HEK293T (cell line): ENCODE results near the gene MEF2D.
A peak's percentile ranks its signal among the peaks of the same experiment; 100 is the strongest.

Source experiments
- CTCF ChIA-PET: fragments of 350-600 bp; formaldehyde crosslinking; extraction: SDS; loops from one replicate; lab custom pipeline; 2021; ENCODE audit warnings: antibody characterized with exemption, inconsistent platforms; lab: Yijun Ruan, JAX
- POLR2A ChIA-PET: fragments of 350-600 bp; formaldehyde crosslinking; extraction: SDS; loops from one replicate; lab custom pipeline; 2020; ENCODE audit warnings: antibody characterized with exemption, inconsistent platforms; lab: Yijun Ruan, JAX
- DNase-seq: peaks from one replicate; pipeline ENCODE4 v3.0.0; 2012; ENCODE audit warnings: mixed read lengths; ENCODE audit errors: extremely low spot score
- ARNT ChIP-seq: fragments of 450-650 bp; IDR thresholded peaks from 2 replicates; pipeline ENCODE4 v1.6.1; 2017; ENCODE audit warnings: mild to moderate bottlenecking
- BHLHE40 ChIP-seq: fragments of 450-650 bp; IDR thresholded peaks from 2 replicates; pipeline ENCODE4 v1.6.1; 2016; ENCODE audit warnings: mild to moderate bottlenecking, moderate library complexity, borderline replicate concordance
- CTBP1 ChIP-seq: fragments of 450-650 bp; IDR thresholded peaks from 2 replicates; pipeline ENCODE4 v1.6.1; 2016; ENCODE audit warnings: borderline replicate concordance
- ELF4 ChIP-seq: fragments of 450-650 bp; IDR thresholded peaks from 2 replicates; pipeline ENCODE4 v1.6.1; 2017; ENCODE audit warnings: antibody characterized with exemption
- FOXA1 ChIP-seq: fragments of 450-650 bp; IDR thresholded peaks from 2 replicates; pipeline ENCODE4 v1.6.1; 2016; ENCODE audit warnings: mild to moderate bottlenecking
- FOXK2 ChIP-seq: fragments of 450-650 bp; IDR thresholded peaks from 2 replicates; pipeline ENCODE4 v1.6.1; 2016; ENCODE audit warnings: mild to moderate bottlenecking
- FOXM1 ChIP-seq: fragments of 450-650 bp; IDR thresholded peaks from 2 replicates; pipeline ENCODE4 v1.6.1; 2017; ENCODE audit warnings: mild to moderate bottlenecking, borderline replicate concordance
- HDGF ChIP-seq: fragments of 450-650 bp; IDR thresholded peaks from 2 replicates; pipeline ENCODE4 v1.6.1; 2017; ENCODE audit warnings: antibody characterized with exemption, borderline replicate concordance
- L3MBTL2 ChIP-seq: fragments of 450-650 bp; conservative IDR thresholded peaks from 2 replicates; pipeline ENCODE4 v1.6.1; 2016; ENCODE audit warnings: mild to moderate bottlenecking
- LEF1 ChIP-seq: fragments of 450-650 bp; IDR thresholded peaks from 2 replicates; pipeline ENCODE4 v1.6.1; 2017; ENCODE audit warnings: mild to moderate bottlenecking, borderline replicate concordance
- NFRKB ChIP-seq: fragments of 450-650 bp; IDR thresholded peaks from 2 replicates; pipeline ENCODE4 v1.6.1; 2016; ENCODE audit warnings: mild to moderate bottlenecking, moderate library complexity
- PKNOX1 ChIP-seq: fragments of 450-650 bp; IDR thresholded peaks from 2 replicates; pipeline ENCODE4 v1.6.1; 2016
- SP1 ChIP-seq: fragments of 450-650 bp; IDR thresholded peaks from 2 replicates; pipeline ENCODE4 v1.6.1; 2017
- SUZ12 ChIP-seq: fragments of 450-650 bp; IDR thresholded peaks from 2 replicates; pipeline ENCODE4 v1.6.1; 2016; ENCODE audit warnings: mild to moderate bottlenecking
- TARDBP ChIP-seq: fragments of 450-650 bp; IDR thresholded peaks from 2 replicates; pipeline ENCODE4 v1.6.1; 2016
- ZNF384 ChIP-seq: fragments of 450-650 bp; IDR thresholded peaks from 2 replicates; pipeline ENCODE4 v1.6.1; 2016

Gene MEF2D

GRCh38 chr1:156500543-156500792 is at the start of gene MEF2D:
Gene MEF2D, minus strand, starts transcription at chr1:156500775. Its CDS starts 17,483 bp downstream, at chr1:156483292.
- no peak for DNase-seq
- TF ChIP-seq ELF4 (no peak), FOXA1 (no peak), FOXM1 (peak; percentile 53; the same call in 1 of the 2 replicates), TARDBP (no peak), LEF1 (0 out of 2 replicates have a peak, but pooled peaks have one; percentile 5), FOXK2 (no peak)
- ChIA-PET POLR2A (interaction anchor here (0.6 to 6.8 kb wide), 21 partner anchors 10 to 288 kb away, joined by 3 to 64 read pairs (median 5); partner anchors contain the start of genes NAXE, PMF1 and PRCC), CTCF (interaction anchor here (0.6 to 2.4 kb wide), 4 partner anchors 16 to 115 kb away, joined by 3 to 17 read pairs (median 5); no protein-coding TSS in a partner anchor)

GRCh38 chr1:156550346-156550745 is 49.8 kb upstream of the MEF2D start:
- DNase-seq, result no peak
- ChIA-PET POLR2A (interaction anchor here (1.1 kb wide), 1 partner anchor 12 kb away, joined by 3 read pairs; no protein-coding TSS in a partner anchor), CTCF (no interaction called here)
- no peak for TF ChIP-seq ZNF384
- no peak for TF ChIP-seq ELF4
- TF ChIP-seq ARNT, result no peak
- TF ChIP-seq SUZ12, result no peak
- TF ChIP-seq FOXM1, result no peak
- no peak for TF ChIP-seq SP1
- no peak for TF ChIP-seq FOXK2
- TF ChIP-seq HDGF, result no peak
- TF ChIP-seq BHLHE40, result no peak
- TF ChIP-seq L3MBTL2, result no peak
- no peak for TF ChIP-seq TARDBP
- TF ChIP-seq CTBP1, result no peak

GRCh38 chr1:156549831-156550230 is 49.3 kb upstream of the MEF2D start:
- no peak for DNase-seq
- TF ChIP-seq SP1 (no peak), ZNF384 (no peak)
- ChIA-PET POLR2A (no interaction called here), CTCF (no interaction called here)

- DNase-seq, result no peak
- ChIA-PET POLR2A (interaction anchor here (1.7 kb wide), 1 partner anchor 42 kb away, joined by 4 read pairs; the partner anchor contains the start of gene NAXE), CTCF (no interaction called here)
- TF ChIP-seq HDGF, result no peak
- TF ChIP-seq FOXA1, result no peak
- no peak for TF ChIP-seq NFRKB
- no peak for TF ChIP-seq BHLHE40
- TF ChIP-seq LEF1, result no peak
- TF ChIP-seq ZNF384, result no peak
- no peak for TF ChIP-seq ELF4
- no peak for TF ChIP-seq PKNOX1
- no peak for TF ChIP-seq TARDBP
- TF ChIP-seq ARNT, result no peak
- TF ChIP-seq FOXM1, result no peak
- no peak for TF ChIP-seq FOXK2
- TF ChIP-seq CTBP1, result no peak
- no peak for TF ChIP-seq L3MBTL2
- no peak for TF ChIP-seq SUZ12
Measured at GRCh38 chr1:156549390-156549789, 48.8 kb upstream of the MEF2D start.

- TF ChIP-seq HDGF, result no peak
- TF ChIP-seq FOXM1, result no peak
- no peak for TF ChIP-seq ELF4
- TF ChIP-seq PKNOX1, result no peak
- no peak for TF ChIP-seq FOXK2
- no peak for TF ChIP-seq FOXA1
- TF ChIP-seq LEF1, result no peak
- no peak for TF ChIP-seq CTBP1
- TF ChIP-seq BHLHE40, result no peak
- TF ChIP-seq ZNF384, result no peak
- TF ChIP-seq TARDBP, result no peak
- no peak for TF ChIP-seq L3MBTL2
- DNase-seq, result no peak
- POLR2A ChIA-PET, result interaction anchor here (1.7 kb wide), 1 partner anchor 43 kb away, joined by 4 read pairs; the partner anchor contains the start of gene NAXE
- CTCF ChIA-PET, result no interaction called here
Measured at GRCh38 chr1:156547982-156548381, 47.4 kb upstream of the MEF2D start.

GRCh38 chr1:156547434-156547833 is 46.9 kb upstream of the MEF2D start:
- CTCF ChIA-PET, result interaction anchor here (0.9 kb wide), 1 partner anchor 161 kb away, joined by 3 read pairs; no protein-coding TSS in a partner anchor
- POLR2A ChIA-PET, result no interaction called here

More at GRCh38 chr1:156547434-156547833, 46.9 kb upstream of the MEF2D start:
- no peak for DNase-seq
- TF ChIP-seq HDGF (no peak), LEF1 (no peak), FOXM1 (no peak), ELF4 (no peak), TARDBP (no peak), FOXK2 (no peak), ZNF384 (no peak), FOXA1 (no peak), PKNOX1 (no peak), SP1 (no peak), CTBP1 (no peak), ARNT (no peak), SUZ12 (no peak), NFRKB (no peak), L3MBTL2 (no peak), BHLHE40 (no peak)
